Progenitor cell of endocrine pancreas (in vitro differentiated cells): Measurements from ENCODE around the gene MYO10. TPM values are rescaled to one million over a fixed set of nuclear protein-coding genes. Genes with fewer than 3 reads are reported as not detected.
A peak's percentile ranks its signal among the peaks of the same experiment; 100 is the strongest.

Experiments
- DNase-seq: peaks from one replicate; pipeline ENCODE4 v3.0.0; 2021; ENCODE audit warnings: low spot score; ENCODE audit not compliant: unreplicated experiment
- H3K27ac Mint-ChIP-seq: 2 replicates; pipeline ENCODE4 v1.8.0; 2021; ENCODE audit warnings: mild to moderate bottlenecking, moderate library complexity, mixed read lengths
- H3K27me3 Mint-ChIP-seq: 2 replicates; pipeline ENCODE4 v1.8.0; 2021; ENCODE audit warnings: mixed read lengths
- H3K36me3 Mint-ChIP-seq: 2 replicates; pipeline ENCODE4 v1.8.0; 2022; ENCODE audit warnings: mixed read lengths; ENCODE audit not compliant: insufficient read depth
- H3K4me1 Mint-ChIP-seq: 2 replicates; pipeline ENCODE4 v1.8.0; 2021; ENCODE audit warnings: low read depth, mixed read lengths
- H3K4me3 Mint-ChIP-seq: 2 replicates; pipeline ENCODE4 v1.8.0; 2021; ENCODE audit warnings: low read depth, mild to moderate bottlenecking, moderate library complexity, mixed read lengths
- H3K9me3 Mint-ChIP-seq: 2 replicates; pipeline ENCODE4 v1.8.0; 2021; ENCODE audit warnings: low read depth, mixed read lengths
- CTCF ChIP-seq: fragments of 200-600 bp; sonication (generic); IDR thresholded peaks from one replicate; pipeline ENCODE4 v1.5.0; 2021; ENCODE audit warnings: antibody characterized with exemption, mild to moderate bottlenecking; ENCODE audit not compliant: unreplicated experiment
- total RNA-seq: library from RNA; stranded (reverse); gene quantifications from 2 replicates; pipeline ENCODE4 v1.2.1, GENCODE V29; 2021

MYO10 gene
- total RNA-seq, 1 donor from 2014 or later, result 88.0 TPM

GRCh38 chr5:16805486-16805885 lies 130.6 kb downstream of the MYO10 start:
- Mint-ChIP-seq H3K4me3 (no peak overlapping the region), H3K27me3 (no peaks in the 10 kb centered on the region), H3K9me3 (no peaks in the 10 kb centered on the region), H3K4me1 (peaks cover 23% of the 10 kb centered on the region), H3K27ac (no peak overlapping the region), H3K36me3 (peaks cover 2% of the 10 kb centered on the region)
- no peak for TF ChIP-seq CTCF
- no peak for DNase-seq

- H3K4me1 Mint-ChIP-seq, result peaks cover 9% of the 10 kb centered on the region
These were observed 132.3 kb downstream of the MYO10 start for GRCh38 chr5:16803831-16804230.

GRCh38 chr5:16800477-16800876 lies 135.6 kb downstream of the MYO10 start:
- DNase-seq, result no peak

More at GRCh38 chr5:16803831-16804230, 132.3 kb downstream of the MYO10 start:
- Mint-ChIP-seq H3K27me3 (no peaks in the 10 kb centered on the region), H3K4me3 (no peak overlapping the region), H3K9me3 (no peaks in the 10 kb centered on the region), H3K27ac (peak overlapping the region; percentile 84), H3K36me3 (peaks cover 2% of the 10 kb centered on the region)
- TF ChIP-seq CTCF, result no peak
- DNase-seq, result no peak

GRCh38 chr5:16799796-16800195 lies 136.3 kb downstream of the MYO10 start:
- no peak overlapping the region for H3K4me3 Mint-ChIP-seq
- peaks cover 3% of the 10 kb centered on the region for H3K4me1 Mint-ChIP-seq
- DNase-seq, result no peak
- peaks cover 2% of the 10 kb centered on the region for H3K36me3 Mint-ChIP-seq
- no peaks in the 10 kb centered on the region for H3K9me3 Mint-ChIP-seq
- no peaks in the 10 kb centered on the region for H3K27me3 Mint-ChIP-seq
- H3K27ac Mint-ChIP-seq, result no peak overlapping the region
- TF ChIP-seq CTCF, result no peak

More at GRCh38 chr5:16800477-16800876, 135.6 kb downstream of the MYO10 start:
- H3K27ac Mint-ChIP-seq, result no peak overlapping the region
- no peaks in the 10 kb centered on the region for H3K27me3 Mint-ChIP-seq
- H3K36me3 Mint-ChIP-seq, result peaks cover 2% of the 10 kb centered on the region
- H3K4me1 Mint-ChIP-seq, result peaks cover 3% of the 10 kb centered on the region
- TF ChIP-seq CTCF, result no peak
- H3K9me3 Mint-ChIP-seq, result no peaks in the 10 kb centered on the region
- no peak overlapping the region for H3K4me3 Mint-ChIP-seq

DNA sequence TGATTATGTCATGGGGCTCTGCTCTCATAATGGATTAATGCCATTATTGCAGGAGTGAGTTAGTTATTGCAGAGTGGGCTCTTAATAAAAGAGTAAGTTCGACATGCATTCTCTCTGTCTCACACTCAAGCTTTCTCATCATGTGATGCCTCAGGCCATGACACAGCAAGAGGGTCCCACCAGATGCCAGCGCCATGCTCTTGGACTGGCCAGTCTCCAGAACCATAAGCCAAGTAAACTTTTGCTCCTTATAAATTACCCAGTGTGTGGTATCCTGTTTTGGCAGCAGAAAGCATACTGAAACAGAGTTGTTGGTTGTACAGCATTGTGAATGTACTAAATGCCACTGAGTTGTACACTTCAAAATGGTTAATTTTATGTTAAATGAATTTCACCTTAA lies 138.1 kb downstream of the MYO10 start:
- no peaks in the 10 kb centered on the region for H3K9me3 Mint-ChIP-seq
- peaks cover 2% of the 10 kb centered on the region for H3K36me3 Mint-ChIP-seq
- no peaks in the 10 kb centered on the region for H3K4me1 Mint-ChIP-seq
- no peak overlapping the region for H3K27ac Mint-ChIP-seq
- no peak overlapping the region for H3K4me3 Mint-ChIP-seq
- H3K27me3 Mint-ChIP-seq, result no peaks in the 10 kb centered on the region
- DNase-seq, result no peak
- TF ChIP-seq CTCF, result no peak
